NB4 (cell line): ENCODE results near the gene SCAMP5.

Source experiments
- MYC ChIP-seq: IDR thresholded peaks from 2 replicates; pipeline ENCODE4 v1.6.1; 2011; ENCODE audit warnings: low read depth, low read length
- TF ChIP-seq, protein P1 (sequence below): IDR thresholded peaks from one replicate; pipeline ENCODE4 v1.5.1; 2012; ENCODE audit warnings: low read depth, low read length

DNA sequence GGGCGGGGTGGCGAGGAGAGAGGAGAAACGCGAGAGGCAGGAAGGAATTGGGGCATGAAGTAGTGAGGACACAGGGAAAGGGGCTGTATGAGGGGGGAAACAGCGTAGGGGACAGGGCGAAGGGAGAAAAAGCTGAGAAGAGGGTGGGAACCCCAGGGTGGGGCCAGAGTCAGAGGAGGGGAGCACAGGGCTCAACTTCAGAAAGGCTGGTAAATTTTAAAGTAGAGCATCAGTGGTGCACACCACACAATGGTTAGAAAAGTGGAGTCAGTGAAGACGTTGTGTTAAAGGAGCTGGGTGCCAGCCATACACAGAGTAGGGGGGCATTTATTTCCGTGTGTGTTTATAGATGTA is 35.8 kb upstream of the SCAMP5 start:
- TF ChIP-seq, protein P1, sequence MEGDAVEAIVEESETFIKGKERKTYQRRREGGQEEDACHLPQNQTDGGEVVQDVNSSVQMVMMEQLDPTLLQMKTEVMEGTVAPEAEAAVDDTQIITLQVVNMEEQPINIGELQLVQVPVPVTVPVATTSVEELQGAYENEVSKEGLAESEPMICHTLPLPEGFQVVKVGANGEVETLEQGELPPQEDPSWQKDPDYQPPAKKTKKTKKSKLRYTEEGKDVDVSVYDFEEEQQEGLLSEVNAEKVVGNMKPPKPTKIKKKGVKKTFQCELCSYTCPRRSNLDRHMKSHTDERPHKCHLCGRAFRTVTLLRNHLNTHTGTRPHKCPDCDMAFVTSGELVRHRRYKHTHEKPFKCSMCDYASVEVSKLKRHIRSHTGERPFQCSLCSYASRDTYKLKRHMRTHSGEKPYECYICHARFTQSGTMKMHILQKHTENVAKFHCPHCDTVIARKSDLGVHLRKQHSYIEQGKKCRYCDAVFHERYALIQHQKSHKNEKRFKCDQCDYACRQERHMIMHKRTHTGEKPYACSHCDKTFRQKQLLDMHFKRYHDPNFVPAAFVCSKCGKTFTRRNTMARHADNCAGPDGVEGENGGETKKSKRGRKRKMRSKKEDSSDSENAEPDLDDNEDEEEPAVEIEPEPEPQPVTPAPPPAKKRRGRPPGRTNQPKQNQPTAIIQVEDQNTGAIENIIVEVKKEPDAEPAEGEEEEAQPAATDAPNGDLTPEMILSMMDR = no peak
- TF ChIP-seq MYC = no peak
